Immature natural killer cell (primary cell): ENCODE data around the gene MAPK8. TPM values are rescaled to one million over a fixed set of nuclear protein-coding genes. Genes with fewer than 3 reads are reported as not detected.
"Not testable (repeated sequence)": the region's sequence is repeated elsewhere in the genome, so short reads cannot be mapped to it uniquely, and the experiment has no call there.

ENCODE experiments used
- DNase-seq, 3 donors: peaks; one replicate each; pipeline ENCODE4 v3.0.0; 2022; ENCODE audit warnings: mixed read lengths in 1 of 3
- H3K27ac Mint-ChIP-seq, 6 donors: one replicate each; pipeline ENCODE4 v1.8.0; 2020; ENCODE audit warnings: mixed read lengths in 6 of 6, mild to moderate bottlenecking in 5 of 6, inconsistent platforms in 4 of 6, moderate library complexity in 3 of 6
- H3K27me3 Mint-ChIP-seq, 3 donors: one replicate each; pipeline ENCODE4 v1.8.0; 2020 to 2021; ENCODE audit warnings: low read depth in 3 of 3, mild to moderate bottlenecking in 3 of 3, mixed read lengths in 3 of 3, moderate library complexity in 3 of 3, inconsistent platforms in 1 of 3
- H3K36me3 Mint-ChIP-seq, 3 donors: one replicate each; pipeline ENCODE4 v1.8.0; 2020; ENCODE audit warnings: mixed read lengths in 3 of 3, inconsistent platforms in 2 of 3, mild to moderate bottlenecking in 2 of 3
- H3K4me1 Mint-ChIP-seq, 2 donors: one replicate each; pipeline ENCODE4 v1.8.0; 2020; ENCODE audit warnings: inconsistent platforms in 2 of 2, mild to moderate bottlenecking in 2 of 2, mixed read lengths in 2 of 2, moderate library complexity in 1 of 2
- H3K4me3 Mint-ChIP-seq, 5 donors: one replicate each; pipeline ENCODE4 v1.8.0; 2020; ENCODE audit warnings: mild to moderate bottlenecking in 5 of 5, mixed read lengths in 5 of 5, inconsistent platforms in 3 of 5, moderate library complexity in 3 of 5
- H3K9me3 Mint-ChIP-seq, 6 donors: one replicate each; pipeline ENCODE4 v1.8.0; 2020; ENCODE audit warnings: mild to moderate bottlenecking in 6 of 6, mixed read lengths in 6 of 6, inconsistent platforms in 4 of 6, moderate library complexity in 3 of 6
- polyA plus RNA-seq, 3 donors: library from polyadenylated mRNA; unstranded; fragments of 300-500 nt; fragmentation: Illumina TruSeq; gene quantifications; one replicate each; pipeline ENCODE4 v1.2.3, GENCODE V29; 2021

MAPK8 gene
- polyA plus RNA-seq, 3 donors from 2014 or later: 14.2 to 20.9 (median 19.5) TPM

GRCh38 chr10:48332166-48332870, 25.8 kb downstream of the MAPK8 start:
- peaks cover 0 to 7% (median 0%) of the 10 kb centered on the region in 3 donors for H3K27me3 Mint-ChIP-seq
- no peak for DNase-seq
- H3K27ac Mint-ChIP-seq: peak overlapping the region in 1 of 6 donors; percentile 19
- peaks cover 12 to 29% of the 10 kb centered on the region in 2 donors for H3K4me1 Mint-ChIP-seq
- peaks cover 8 to 33% (median 13%) of the 10 kb centered on the region in 3 donors for H3K36me3 Mint-ChIP-seq
- no peak overlapping the region for H3K4me3 Mint-ChIP-seq
- H3K9me3 Mint-ChIP-seq: peaks cover 0 to 8% (median 0%) of the 10 kb centered on the region in 6 donors

GRCh38 chr10:48332871-48333216, 26.4 kb downstream of the MAPK8 start:
- H3K36me3 Mint-ChIP-seq: peaks cover 8 to 33% (median 16%) of the 10 kb centered on the region in 3 donors
- H3K4me1 Mint-ChIP-seq: peaks cover 12 to 28% of the 10 kb centered on the region in 2 donors
- peaks cover 0 to 8% (median 0%) of the 10 kb centered on the region in 6 donors for H3K9me3 Mint-ChIP-seq
- no peak overlapping the region for H3K4me3 Mint-ChIP-seq
- no peak overlapping the region for H3K27ac Mint-ChIP-seq
- H3K27me3 Mint-ChIP-seq: peaks cover 0 to 6% (median 0%) of the 10 kb centered on the region in 3 donors
- DNase-seq: no peak

- no peak for DNase-seq
- H3K4me1 Mint-ChIP-seq: peaks cover 9 to 18% of the 10 kb centered on the region in 2 donors
- no peak overlapping the region for H3K27ac Mint-ChIP-seq
- peaks cover 5 to 28% (median 12%) of the 10 kb centered on the region in 3 donors for H3K36me3 Mint-ChIP-seq
- H3K27me3 Mint-ChIP-seq: peaks cover 0 to 3% (median 0%) of the 10 kb centered on the region in 3 donors
- no peak overlapping the region for H3K4me3 Mint-ChIP-seq
- H3K9me3 Mint-ChIP-seq: peaks cover 0 to 8% (median 0%) of the 10 kb centered on the region in 6 donors
Observed at GRCh38 chr10:48333856-48334255, 27.4 kb downstream of the MAPK8 start.

- Mint-ChIP-seq H3K27ac (no peak overlapping the region), H3K27me3 (peaks cover 0 to 2% (median 0%) of the 10 kb centered on the region in 3 donors), H3K4me1 (peaks cover 9 to 15% of the 10 kb centered on the region in 2 donors), H3K4me3 (no peak overlapping the region), H3K36me3 (peaks cover 5 to 28% (median 12%) of the 10 kb centered on the region in 3 donors), H3K9me3 (peaks cover 0 to 8% (median 0%) of the 10 kb centered on the region in 6 donors)
- no peak for DNase-seq
Observed at GRCh38 chr10:48335788-48336187, 29.3 kb downstream of the MAPK8 start.

- H3K4me1 Mint-ChIP-seq: peaks cover 11 to 17% of the 10 kb centered on the region in 2 donors
- no peak overlapping the region for H3K4me3 Mint-ChIP-seq
- DNase-seq: no peak
- H3K9me3 Mint-ChIP-seq: peaks cover 0 to 6% (median 0%) of the 10 kb centered on the region in 6 donors
- H3K27ac Mint-ChIP-seq: peak overlapping the region in 1 of 6 donors; percentile 15
- peaks cover 0 to 2% (median 0%) of the 10 kb centered on the region in 3 donors for H3K27me3 Mint-ChIP-seq
- H3K36me3 Mint-ChIP-seq: peaks cover 4 to 17% (median 11%) of the 10 kb centered on the region in 3 donors
Observed at GRCh38 chr10:48336978-48337599, 30.6 kb downstream of the MAPK8 start.

- no peak overlapping the region for H3K4me3 Mint-ChIP-seq
- H3K36me3 Mint-ChIP-seq: peaks cover 0 to 11% (median 0%) of the 10 kb centered on the region in 3 donors
- no peak for DNase-seq
- no peaks in the 10 kb centered on the region for H3K27me3 Mint-ChIP-seq
- H3K27ac Mint-ChIP-seq: no peak overlapping the region
- H3K4me1 Mint-ChIP-seq: peaks cover 6 to 13% of the 10 kb centered on the region in 2 donors
- no peaks in the 10 kb centered on the region for H3K9me3 Mint-ChIP-seq
Observed at GRCh38 chr10:48340734-48341133, 34.3 kb downstream of the MAPK8 start.

GRCh38 chr10:48343106-48343505, 36.6 kb downstream of the MAPK8 start:
- DNase-seq: no peak
- Mint-ChIP-seq H3K4me3 (no peak overlapping the region), H3K27ac (no peak overlapping the region), H3K4me1 (peaks cover 6 to 13% of the 10 kb centered on the region in 2 donors), H3K36me3 (peaks cover 3 to 13% (median 11%) of the 10 kb centered on the region in 3 donors), H3K27me3 (peaks cover 0 to 2% (median 0%) of the 10 kb centered on the region in 3 donors), H3K9me3 (peaks cover 2 to 12% (median 7%) of the 10 kb centered on the region in 6 donors)

- peaks cover 10 to 21% (median 17%) of the 10 kb centered on the region in 3 donors for H3K36me3 Mint-ChIP-seq
Observed at GRCh38 chr10:48343921-48344598, 37.6 kb downstream of the MAPK8 start.

GRCh38 chr10:48346248-48346647, 39.8 kb downstream of the MAPK8 start:
- H3K27me3 Mint-ChIP-seq, H3K4me3 Mint-ChIP-seq, H3K27ac Mint-ChIP-seq, DNase-seq: not testable (repeated sequence)
- H3K36me3 Mint-ChIP-seq: peaks cover 10 to 25% (median 23%) of the 10 kb centered on the region in 3 donors
- peaks cover 7 to 19% of the 10 kb centered on the region in 2 donors for H3K4me1 Mint-ChIP-seq
- peaks cover 8 to 18% (median 14%) of the 10 kb centered on the region in 6 donors for H3K9me3 Mint-ChIP-seq

More at GRCh38 chr10:48343921-48344598, 37.6 kb downstream of the MAPK8 start:
- Mint-ChIP-seq H3K9me3 (peaks cover 4 to 18% (median 14%) of the 10 kb centered on the region in 6 donors), H3K4me3 (no peak overlapping the region), H3K4me1 (peaks cover 6 to 19% of the 10 kb centered on the region in 2 donors), H3K27me3 (peaks cover 0 to 2% (median 0%) of the 10 kb centered on the region in 3 donors), H3K27ac (no peak overlapping the region)
- DNase-seq: no peak

- Mint-ChIP-seq H3K9me3 (peaks cover 8 to 18% (median 14%) of the 10 kb centered on the region in 6 donors), H3K36me3 (peaks cover 10 to 25% (median 20%) of the 10 kb centered on the region in 3 donors)
Observed at GRCh38 chr10:48347539-48347938, 41.1 kb downstream of the MAPK8 start.

GRCh38 chr10:48347943-48348342, 41.5 kb downstream of the MAPK8 start:
- H3K27ac Mint-ChIP-seq, DNase-seq, H3K27me3 Mint-ChIP-seq, H3K4me3 Mint-ChIP-seq: not testable (repeated sequence)
- Mint-ChIP-seq H3K36me3 (peaks cover 10 to 25% (median 20%) of the 10 kb centered on the region in 3 donors), H3K9me3 (peaks cover 8 to 18% (median 14%) of the 10 kb centered on the region in 6 donors), H3K4me1 (peaks cover 4 to 14% of the 10 kb centered on the region in 2 donors)

More at GRCh38 chr10:48347539-48347938, 41.1 kb downstream of the MAPK8 start:
- not testable (repeated sequence) for H3K4me3 Mint-ChIP-seq, H3K27ac Mint-ChIP-seq, H3K27me3 Mint-ChIP-seq, DNase-seq
- H3K4me1 Mint-ChIP-seq: peaks cover 4 to 14% of the 10 kb centered on the region in 2 donors

GRCh38 chr10:48353246-48353645, 46.8 kb downstream of the MAPK8 start:
- no peak for DNase-seq
- peaks cover 5 to 11% (median 10%) of the 10 kb centered on the region in 3 donors for H3K36me3 Mint-ChIP-seq
- H3K27ac Mint-ChIP-seq: no peak overlapping the region
- peaks cover 14 to 27% of the 10 kb centered on the region in 2 donors for H3K4me1 Mint-ChIP-seq
- peaks cover 4 to 6% (median 6%) of the 10 kb centered on the region in 6 donors for H3K9me3 Mint-ChIP-seq
- H3K4me3 Mint-ChIP-seq: no peak overlapping the region
- no peaks in the 10 kb centered on the region for H3K27me3 Mint-ChIP-seq

GRCh38 chr10:48357631-48358030, 51.2 kb downstream of the MAPK8 start:
- Mint-ChIP-seq H3K27me3 (peaks cover 0 to 1% (median 0%) of the 10 kb centered on the region in 3 donors), H3K9me3 (no peaks in the 10 kb centered on the region), H3K36me3 (no peaks in the 10 kb centered on the region), H3K27ac (no peak overlapping the region), H3K4me1 (peaks cover 19 to 30% of the 10 kb centered on the region in 2 donors), H3K4me3 (no peak overlapping the region)
- no peak for DNase-seq
